H1 (cell line): Measurements from ENCODE around the gene METRNL. TPM values are rescaled to one million over a fixed set of nuclear protein-coding genes. Genes with fewer than 3 reads are reported as not detected.

Experiments used
- CTCF ChIA-PET: fragments of 300-600 bp; sonication (Branson Sonifier 250); formaldehyde crosslinking; loops from one replicate; lab custom pipeline; 2021; ENCODE audit not compliant: partially characterized antibody; lab: Charles Lee
- POLR2A ChIA-PET: fragments of 300-600 bp; sonication (Branson Sonifier 250); formaldehyde crosslinking; loops from one replicate; lab custom pipeline; 2021; ENCODE audit warnings: inconsistent platforms; ENCODE audit not compliant: partially characterized antibody; lab: Charles Lee
- DNase-seq, 2 experiments: peaks; one replicate each; pipeline versions ENCODE4 v3.0.0 to v3.0.0-alpha.2; 2010 to 2022; ENCODE audit warnings: low spot score in 2 of 2, low read depth in 1 of 2, mixed read lengths in 1 of 2
- FAIRE-seq: peaks from 2 replicates; lab custom pipeline; 2011; peaks lifted over from hg19 to GRCh38; lab: Jason Lieb, UNC
- H2AFZ ChIP-seq: 2 replicates; pipeline ENCODE4 v1.8.1; 2012; ENCODE audit warnings: low read length, inconsistent platforms
- H2AK5ac ChIP-seq: 2 replicates; pipeline ENCODE4 v1.6.1; 2013; ENCODE audit warnings: low read depth, low read length
- H2BK120ac ChIP-seq: replicated peaks from 2 replicates; pipeline ENCODE3; 2013; ENCODE audit warnings: low read depth, low read length, inconsistent platforms
- H2BK12ac ChIP-seq: 2 replicates; pipeline ENCODE4 v1.6.1; 2013; ENCODE audit warnings: low read depth, low read length
- H2BK15ac ChIP-seq: 2 replicates; pipeline ENCODE4 v1.6.1; 2013; ENCODE audit warnings: low read length
- H2BK20ac ChIP-seq: 2 replicates; pipeline ENCODE4 v1.6.1; 2013; ENCODE audit warnings: low read length
- H2BK5ac ChIP-seq: 2 replicates; pipeline ENCODE4 v1.6.1; 2013; ENCODE audit warnings: low read depth, low read length
- H3K14ac ChIP-seq: 2 replicates; pipeline ENCODE4 v1.6.1; 2013; ENCODE audit warnings: inconsistent platforms; ENCODE audit not compliant: insufficient read length
- H3K18ac ChIP-seq: 2 replicates; pipeline ENCODE4 v1.6.1; 2013; ENCODE audit warnings: low read length; ENCODE audit errors: extremely low read depth
- H3K23ac ChIP-seq: 2 replicates; pipeline ENCODE4 v1.6.1; 2013; ENCODE audit warnings: inconsistent platforms; ENCODE audit not compliant: insufficient read length
- H3K23me2 ChIP-seq: 2 replicates; pipeline ENCODE4 v1.6.1; 2013; ENCODE audit warnings: low read depth, low read length
- H3K27ac ChIP-seq: 2 replicates; pipeline ENCODE4 v1.6.1; 2011; ENCODE audit warnings: low read depth, low read length, inconsistent platforms
- H3K27me3 ChIP-seq, 4 experiments: replicated peaks in 1 of 4; 1 replicate in 1 of 4; 2 replicates in 3 of 4; pipeline versions ENCODE4 v1.6.1 to v1.8.1; 2011 to 2013; ENCODE audit warnings: low read length in 3 of 4, mild to moderate bottlenecking in 3 of 4, inconsistent platforms in 2 of 4, mixed read lengths in 2 of 4, moderate library complexity in 1 of 4; ENCODE audit not compliant: control insufficient read depth in 3 of 4, insufficient read depth in 3 of 4; ENCODE audit errors: extremely low read depth in 1 of 4
- H3K36me3 ChIP-seq, 4 experiments: 2 replicates each; pipeline versions ENCODE4 v1.6.1 to v1.8.1; 2011 to 2013; ENCODE audit warnings: mild to moderate bottlenecking in 4 of 4, low read length in 3 of 4, moderate library complexity in 2 of 4, control low read depth in 1 of 4, inconsistent platforms in 1 of 4; ENCODE audit not compliant: insufficient read depth in 4 of 4, control insufficient read depth in 2 of 4
- H3K4ac ChIP-seq: replicated peaks from 2 replicates; pipeline ENCODE3; 2013; ENCODE audit warnings: low read length, low read depth, mixed read lengths, inconsistent platforms; ENCODE audit not compliant: insufficient read length
- H3K4me1 ChIP-seq, 4 experiments: replicated peaks in 1 of 4; 1 replicate in 1 of 4; 2 replicates in 3 of 4; pipeline versions ENCODE4 v1.6.1 to v1.8.1; 2011 to 2013; ENCODE audit warnings: low read length in 3 of 4, inconsistent platforms in 2 of 4, mixed read lengths in 1 of 4; ENCODE audit not compliant: insufficient read depth in 4 of 4, control insufficient read depth in 3 of 4
- H3K4me2 ChIP-seq, 2 experiments: 2 replicates each; pipeline versions ENCODE4 v1.6.1 to v1.8.1; 2011 to 2013; ENCODE audit warnings: low read depth in 2 of 2, low read length in 2 of 2, control low read depth in 1 of 2, inconsistent platforms in 1 of 2, mild to moderate bottlenecking in 1 of 2; ENCODE audit not compliant: insufficient read depth in 1 of 2
- H3K4me3 ChIP-seq, 4 experiments: fragments of 200-600, 300-600 bp in 1 of 4; sonication (generic), shearing (Covaris generic), sonication (Bioruptor Twin) in 1 of 4; 2 replicates each; pipeline versions ENCODE4 v1.5.1 to v1.8.1; 2011 to 2016; ENCODE audit warnings: low read length in 4 of 4, low read depth in 3 of 4, control low read depth in 2 of 4, inconsistent platforms in 2 of 4, mild to moderate bottlenecking in 2 of 4, mixed read lengths in 1 of 4, moderate library complexity in 1 of 4; ENCODE audit not compliant: insufficient read depth in 2 of 4; ENCODE audit errors: extremely low read depth in 1 of 4
- H3K56ac ChIP-seq: replicated peaks from 2 replicates; pipeline ENCODE3; 2013; ENCODE audit warnings: low read depth, mild to moderate bottlenecking, mixed read lengths, low read length, inconsistent platforms; ENCODE audit not compliant: insufficient read length
- H3K79me1 ChIP-seq: 2 replicates; pipeline ENCODE4 v1.6.1; 2013; ENCODE audit warnings: low read depth, low read length, control low read depth
- H3K79me2 ChIP-seq, 2 experiments: 2 replicates each; pipeline versions ENCODE4 v1.6.1 to v1.8.1; 2012 to 2013; ENCODE audit warnings: low read length in 2 of 2, mild to moderate bottlenecking in 2 of 2, inconsistent platforms in 1 of 2; ENCODE audit not compliant: insufficient read depth in 2 of 2, control insufficient read depth in 1 of 2
- H3K9ac ChIP-seq, 4 experiments: replicated peaks in 1 of 4; 1 replicate in 1 of 4; 2 replicates in 3 of 4; pipeline versions ENCODE4 v1.6.1 to v1.8.1; 2011 to 2013; ENCODE audit warnings: low read depth in 3 of 4, low read length in 3 of 4, control low read depth in 2 of 4, mild to moderate bottlenecking in 2 of 4, moderate library complexity in 2 of 4, inconsistent platforms in 1 of 4; ENCODE audit errors: extremely low read depth in 1 of 4
- H3K9me3 ChIP-seq, 2 experiments: 2 replicates each; pipeline versions ENCODE4 v1.6.1 to v1.8.1; 2012 to 2013; ENCODE audit warnings: mild to moderate bottlenecking in 2 of 2, moderate library complexity in 2 of 2, control low read depth in 1 of 2, inconsistent platforms in 1 of 2, low read depth in 1 of 2, low read length in 1 of 2, mixed read lengths in 1 of 2; ENCODE audit not compliant: insufficient read depth in 2 of 2
- H4K20me1 ChIP-seq, 2 experiments: replicated peaks in 1 of 2; 2 replicates each; pipeline versions ENCODE3 to v1.8.1; 2011 to 2013; ENCODE audit warnings: inconsistent platforms in 2 of 2, low read length in 2 of 2, mild to moderate bottlenecking in 1 of 2; ENCODE audit not compliant: insufficient read depth in 2 of 2, control insufficient read depth in 1 of 2
- H4K5ac ChIP-seq: 2 replicates; pipeline ENCODE4 v1.6.1; 2013; ENCODE audit warnings: low read length, low read depth, mixed read lengths, inconsistent platforms; ENCODE audit not compliant: insufficient read length
- H4K8ac ChIP-seq: 2 replicates; pipeline ENCODE4 v1.8.0; 2013; ENCODE audit warnings: mild to moderate bottlenecking, moderate library complexity, low read length, inconsistent platforms; ENCODE audit not compliant: insufficient read depth; ENCODE audit errors: extremely low read depth
- H4K91ac ChIP-seq: replicated peaks from 2 replicates; pipeline ENCODE3; 2013; ENCODE audit warnings: low read length, mixed read lengths, inconsistent platforms; ENCODE audit not compliant: insufficient read length
- CEBPB ChIP-seq: IDR thresholded peaks from 2 replicates; pipeline ENCODE4 v1.6.1; 2012; ENCODE audit warnings: low read depth, low read length
- KDM5A ChIP-seq: fragments of 200-600 bp; IDR thresholded peaks from 2 replicates; pipeline ENCODE4 v1.7.1; 2012; ENCODE audit warnings: mild to moderate bottlenecking, low read length, inconsistent platforms, mixed read lengths
- NANOG ChIP-seq: IDR thresholded peaks from 2 replicates; pipeline ENCODE4 v1.6.1; 2011; ENCODE audit warnings: low read length, low read depth, mild to moderate bottlenecking, inconsistent platforms; ENCODE audit not compliant: insufficient read depth, poor library complexity, severe bottlenecking
- SAP30 ChIP-seq: fragments of 300-600 bp; sonication (generic); IDR thresholded peaks from 2 replicates; pipeline ENCODE4 v1.7.1; 2012; ENCODE audit warnings: low read length, moderate library complexity, mild to moderate bottlenecking, inconsistent platforms; ENCODE audit not compliant: insufficient read depth, insufficient replicate concordance
- WGBS, 2 experiments: shearing (Covaris generic) in 1 of 2; methylation state at CpG; one replicate each; pipeline versions ENCODE4 v1.1.6 to v1.1.7; 2013 to 2015; ENCODE audit warnings: low lambda C conversion rate in 2 of 2, mixed read lengths in 2 of 2, inconsistent platforms in 1 of 2, low coverage in 1 of 2, missing lambda C conversion rate in 1 of 2; ENCODE audit not compliant: insufficient replicate concordance in 2 of 2, insufficient coverage in 1 of 2, insufficient read length in 1 of 2; ENCODE audit errors: extremely low coverage in 1 of 2, missing lambda C conversion rate in 1 of 2; 5-methylcytosine and 5-hydroxymethylcytosine counted together
- polyA plus RNA-seq, 7 experiments: library from polyadenylated mRNA; depleted of rRNA in 3 of 7; stranded (reverse) in 5 of 7; unstranded in 2 of 7; fragments of >200 nt in 5 of 7; fragments of 200-250 nt in 2 of 7; gene quantifications; 1 replicate in 5 of 7; 2 replicates in 1 of 7; 4 replicates in 1 of 7; pipeline versions ENCODE4 v1.2.1 to v1.2.3, GENCODE V29; 2011 to 2013; ENCODE audit warnings: missing spikeins in 2 of 7, mixed read lengths in 2 of 7
- total RNA-seq: library from RNA; stranded (reverse); fragmentation: NEBNext Ultra II Directional; extraction: Animal tissue kit (Norgen Biotek cat#: 25700); gene quantifications from 2 replicates; pipeline ENCODE4 v1.2.1, GENCODE V29; 2021
- TF ChIP-seq, protein P1 (sequence below): IDR thresholded peaks from 2 replicates; pipeline ENCODE4 v1.6.1; 2011; ENCODE audit warnings: low read length, improper control_type of control experiment

The METRNL gene
- total and polyA plus RNA-seq, 2 of the 8 experiments (the other 6 are each of a cell fraction or from before 2014, with no cell fraction given): 13.9 to 14.2 TPM

DNA sequence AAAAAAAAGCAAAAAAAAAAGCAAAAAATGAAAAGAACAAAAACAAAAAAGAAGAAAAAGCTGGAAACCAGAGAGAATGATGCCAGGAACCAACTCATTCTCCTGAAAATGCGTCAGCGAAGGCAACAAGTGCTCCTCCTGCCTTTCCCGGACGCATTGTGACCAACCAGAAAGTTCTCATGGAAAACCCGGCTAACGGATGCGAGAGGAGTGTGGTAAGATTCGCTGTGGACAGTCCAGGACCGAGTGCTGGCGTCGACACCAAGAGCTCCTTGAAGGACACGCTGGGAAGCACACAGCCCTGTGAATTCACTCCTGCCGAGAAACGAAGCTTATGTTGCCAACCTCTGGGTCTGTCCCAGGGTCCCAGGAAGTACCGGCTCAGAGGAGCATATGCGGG, 43.4 kb downstream of the METRNL start:
- no peak overlapping the region for H3K23ac ChIP-seq
- no peak overlapping the region for H3K4ac ChIP-seq
- H2AFZ ChIP-seq: no peak overlapping the region
- POLR2A ChIA-PET: no interaction called here
- H4K5ac ChIP-seq: no peak overlapping the region
- 85% methylated on average over 16 of the region's 16 CpGs; no CpG with 5 or more reads in 1 of the 2 experiments for WGBS, 2 experiments
- no peaks in the 10 kb centered on the region for H4K20me1 ChIP-seq
- no peak for FAIRE-seq
- no peaks in the 10 kb centered on the region; a peak in 1 of 7 replicates for H3K4me1 ChIP-seq
- no peak overlapping the region for H3K14ac ChIP-seq
- H3K56ac ChIP-seq: no peak overlapping the region
- H3K4me3 ChIP-seq: no peak overlapping the region
- CTCF ChIA-PET: interaction anchor here (0.6 kb wide), 2 partner anchors 10 to 110 kb away, joined by 3 read pairs; no protein-coding TSS in a partner anchor
- no peaks in the 10 kb centered on the region for H3K36me3 ChIP-seq
- H2AK5ac ChIP-seq: no peak overlapping the region
- no peak for DNase-seq
- no peak overlapping the region for H3K9ac ChIP-seq
- H2BK15ac ChIP-seq: no peak overlapping the region
- H3K27me3 ChIP-seq: peaks cover 0 to 19% (median 10%) of the 10 kb centered on the region in 4 experiments; a peak in 5 of 7 replicates
- H2BK120ac ChIP-seq: no peak overlapping the region
- H2BK5ac ChIP-seq: no peak overlapping the region
- no peak overlapping the region for H4K8ac ChIP-seq
- no peak overlapping the region for H3K18ac ChIP-seq
- H3K27ac ChIP-seq: no peak overlapping the region
- H3K4me2 ChIP-seq: no peak overlapping the region
- no peaks in the 10 kb centered on the region for H3K79me1 ChIP-seq
- H3K79me2 ChIP-seq: no peaks in the 10 kb centered on the region
- no peak overlapping the region for H2BK20ac ChIP-seq
- H4K91ac ChIP-seq: no peak overlapping the region
- TF ChIP-seq NANOG: no peak
- no peak for TF ChIP-seq CEBPB
- no peak for TF ChIP-seq SAP30
- no peak for TF ChIP-seq KDM5A
- TF ChIP-seq, protein P1, sequence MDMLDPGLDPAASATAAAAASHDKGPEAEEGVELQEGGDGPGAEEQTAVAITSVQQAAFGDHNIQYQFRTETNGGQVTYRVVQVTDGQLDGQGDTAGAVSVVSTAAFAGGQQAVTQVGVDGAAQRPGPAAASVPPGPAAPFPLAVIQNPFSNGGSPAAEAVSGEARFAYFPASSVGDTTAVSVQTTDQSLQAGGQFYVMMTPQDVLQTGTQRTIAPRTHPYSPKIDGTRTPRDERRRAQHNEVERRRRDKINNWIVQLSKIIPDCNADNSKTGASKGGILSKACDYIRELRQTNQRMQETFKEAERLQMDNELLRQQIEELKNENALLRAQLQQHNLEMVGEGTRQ: no peak
- H3K23me2 ChIP-seq: peaks cover 3% of the 10 kb centered on the region; the same call in 1 of the 2 replicates
- peaks cover 19 to 64% of the 10 kb centered on the region in 2 experiments; a peak in 3 of 4 replicates for H3K9me3 ChIP-seq
- H2BK12ac ChIP-seq: no peak overlapping the region
